SU-DHL-6 (cell line): ENCODE data around the gene A2ML1.

Source experiments
- CTCF ChIP-seq: fragments of 200-600 bp; sonication (generic); IDR thresholded peaks from one replicate; pipeline ENCODE4 v1.5.1; 2017; ENCODE audit warnings: antibody characterized with exemption, mild to moderate bottlenecking, low read length, moderate library complexity; ENCODE audit not compliant: insufficient read depth, poor library complexity, severe bottlenecking
- EZH2phosphoT487 ChIP-seq: fragments of 200-600 bp; sonication (generic), shearing (Covaris generic); conservative IDR thresholded peaks from 2 replicates; pipeline ENCODE4 v1.6.1; 2018; ENCODE audit warnings: mild to moderate bottlenecking, antibody characterized with exemption, low read length, moderate library complexity, mixed read lengths

GRCh38 chr12:8784290-8784888 lies 38.0 kb upstream of the A2ML1 start:
- TF ChIP-seq CTCF = no peak
- TF ChIP-seq EZH2phosphoT487 = no peak
